ENCODE results near the gene NEGR1.

GRCh38 chr1:71785450-71785849, 496.9 kb downstream of the NEGR1 start:
- TF ChIP-seq CTCF (IDR thresholded peaks at IDR 0.05), result no peak
- TF ChIP-seq POLR2A (IDR thresholded peaks at IDR 0.05), result no peak

Data from ovary (tissue), 3 donors.